Suprapubic skin (tissue), 4 donors: ENCODE results near the gene NIPAL4.

Source experiments
- EP300 ChIP-seq: sonication (generic); formaldehyde crosslinking; IDR thresholded peaks from one replicate; pipeline ENCODE4 v1.6.1; 2017; ENCODE audit warnings: antibody characterized with exemption
- POLR2A ChIP-seq, 2 donors: fragments of 450-650 bp; IDR thresholded peaks; one replicate each; pipeline ENCODE4 v1.6.1; 2017; ENCODE audit warnings: antibody characterized with exemption in 2 of 2, mild to moderate bottlenecking in 2 of 2, moderate library complexity in 2 of 2
- POLR2AphosphoS5 ChIP-seq, 3 donors: sonication (generic); formaldehyde crosslinking; IDR thresholded peaks; one replicate each; pipeline ENCODE4 v1.6.1; 2017; ENCODE audit warnings: antibody characterized with exemption in 3 of 3
- TF ChIP-seq, protein P1 (sequence below), 2 donors: fragments of 200-600 bp in 1 of 2; fragments of 450-650 bp in 1 of 2; sonication (generic) in 1 of 2; IDR thresholded peaks; one replicate each; pipeline ENCODE4 v1.5.1; 2016 to 2019; ENCODE audit warnings: antibody characterized with exemption in 2 of 2, mild to moderate bottlenecking in 1 of 2, moderate library complexity in 1 of 2

DNA sequence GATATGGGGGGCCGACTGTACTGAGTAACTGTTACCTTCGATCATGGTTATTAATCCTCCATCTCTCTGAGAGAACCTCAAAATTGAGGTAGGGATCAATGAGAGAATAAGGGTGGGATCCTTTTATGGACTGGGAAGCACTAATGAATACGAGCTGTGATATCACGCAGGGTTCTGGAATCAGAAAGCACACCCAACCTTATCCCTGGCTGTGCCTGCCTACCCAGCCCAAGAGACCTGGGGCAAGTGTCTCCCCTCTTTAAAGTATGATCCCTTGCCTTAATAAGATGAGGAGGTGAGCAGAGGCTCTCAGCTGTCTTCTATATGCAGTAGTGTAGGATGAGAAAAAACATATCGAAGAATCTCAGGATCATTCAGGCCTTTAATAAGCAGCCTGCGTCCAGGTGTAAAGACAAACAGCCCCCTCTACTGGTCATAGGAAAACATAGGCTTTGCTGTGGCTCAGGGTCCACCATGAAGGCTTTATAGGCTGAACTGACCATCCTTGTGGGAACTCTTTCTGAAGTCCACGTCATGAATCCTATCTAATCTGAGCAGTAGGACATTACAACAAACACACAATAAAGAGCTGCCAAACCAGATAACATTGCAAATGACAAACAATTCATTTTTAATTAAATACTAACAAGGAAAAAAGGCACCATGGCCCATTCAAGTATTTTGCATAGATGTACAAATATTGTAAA is 16.8 kb downstream of the NIPAL4 start:
- TF ChIP-seq, protein P1, sequence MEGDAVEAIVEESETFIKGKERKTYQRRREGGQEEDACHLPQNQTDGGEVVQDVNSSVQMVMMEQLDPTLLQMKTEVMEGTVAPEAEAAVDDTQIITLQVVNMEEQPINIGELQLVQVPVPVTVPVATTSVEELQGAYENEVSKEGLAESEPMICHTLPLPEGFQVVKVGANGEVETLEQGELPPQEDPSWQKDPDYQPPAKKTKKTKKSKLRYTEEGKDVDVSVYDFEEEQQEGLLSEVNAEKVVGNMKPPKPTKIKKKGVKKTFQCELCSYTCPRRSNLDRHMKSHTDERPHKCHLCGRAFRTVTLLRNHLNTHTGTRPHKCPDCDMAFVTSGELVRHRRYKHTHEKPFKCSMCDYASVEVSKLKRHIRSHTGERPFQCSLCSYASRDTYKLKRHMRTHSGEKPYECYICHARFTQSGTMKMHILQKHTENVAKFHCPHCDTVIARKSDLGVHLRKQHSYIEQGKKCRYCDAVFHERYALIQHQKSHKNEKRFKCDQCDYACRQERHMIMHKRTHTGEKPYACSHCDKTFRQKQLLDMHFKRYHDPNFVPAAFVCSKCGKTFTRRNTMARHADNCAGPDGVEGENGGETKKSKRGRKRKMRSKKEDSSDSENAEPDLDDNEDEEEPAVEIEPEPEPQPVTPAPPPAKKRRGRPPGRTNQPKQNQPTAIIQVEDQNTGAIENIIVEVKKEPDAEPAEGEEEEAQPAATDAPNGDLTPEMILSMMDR (IDR thresholded peaks at IDR 0.05): peak; percentile 49 to 70
- TF ChIP-seq POLR2AphosphoS5 (IDR thresholded peaks at IDR 0.05): no peak
- TF ChIP-seq EP300: no peak
- no peak for TF ChIP-seq POLR2A (IDR thresholded peaks at IDR 0.05)
